Measurements from ENCODE around the gene TMEM72. TPM values are rescaled to one million over a fixed set of nuclear protein-coding genes. Genes with fewer than 3 reads are reported as not detected.

The TMEM72 gene
- total and polyA plus RNA-seq, 2 experiments from 2014 or later = not detected

DNA sequence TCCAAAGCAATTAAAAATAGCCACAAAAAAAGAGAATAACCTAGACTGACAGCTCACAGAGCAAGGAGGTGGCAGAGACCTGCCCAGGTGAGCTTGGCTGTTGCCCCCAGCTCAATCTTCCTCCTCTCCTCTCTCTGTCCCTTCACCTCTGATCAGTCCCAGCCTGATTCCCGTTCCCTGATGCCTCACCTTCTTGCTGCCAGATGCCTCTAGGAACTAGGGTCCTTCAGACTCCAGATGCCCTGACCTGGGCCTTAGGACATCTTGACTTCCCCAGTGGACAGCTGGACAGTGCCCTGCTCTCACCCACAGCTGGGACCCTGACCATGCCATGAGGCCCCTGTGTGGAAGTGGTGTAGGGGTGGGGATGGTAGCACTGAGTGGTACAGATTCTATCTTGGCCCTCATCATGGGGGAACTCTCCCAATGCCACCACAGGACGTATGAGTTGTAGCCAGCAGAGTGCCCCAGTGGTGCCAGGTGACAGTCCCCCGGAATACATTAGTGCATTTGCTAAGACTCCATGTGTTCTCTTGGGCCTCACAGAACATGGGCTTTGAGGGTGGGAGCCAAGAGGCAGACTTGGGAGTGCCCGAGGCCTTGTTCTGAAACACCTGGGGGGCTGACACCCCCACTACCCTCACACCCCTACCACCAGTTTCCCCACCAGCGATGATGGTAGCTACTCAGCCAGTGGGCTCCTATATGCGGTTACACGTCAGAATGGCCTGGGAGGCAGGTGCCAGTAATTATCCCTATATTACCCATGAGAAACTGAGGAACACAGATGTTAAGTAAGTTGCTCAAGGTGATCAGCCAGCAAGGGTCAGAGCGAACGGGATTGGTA lies 65.4 kb downstream of the TMEM72 start:
- H3K4me1 ChIP-seq (ENCODE audit: insufficient read depth) = peaks cover 50% of the 10 kb centered on the region
- ATAC-seq = no peak
- no peak overlapping the region for H3K4me3 ChIP-seq
- no peak overlapping the region; the same call in 1 of the 2 replicates for H3K4me2 ChIP-seq
- H3K36me3 ChIP-seq (ENCODE audit: insufficient read depth) = no peaks in the 10 kb centered on the region
- H3K27ac ChIP-seq (ENCODE audit: low read depth) = no peak overlapping the region
- no peaks in the 10 kb centered on the region for H3K9me2 ChIP-seq (ENCODE audit: insufficient read depth)
- H3F3A ChIP-seq (replicated peaks; ENCODE audit: low read depth) = no peaks in the 10 kb centered on the region
- Mint-ChIP-seq H3K4me1 (peaks cover 65% of the 10 kb centered on the region), H3K36me3 (ENCODE audit: low read depth) (peaks cover 11% of the 10 kb centered on the region), H3K9me3 (no peaks in the 10 kb centered on the region), H3K27ac (no peak overlapping the region), H3K4me3 (no peak overlapping the region; the same call in 2 of the 3 replicates), H3K27me3 (ENCODE audit: insufficient read depth, low read depth, poor library complexity) (peaks cover 18% of the 10 kb centered on the region)
- DNase-seq (ENCODE audit: low spot score) = no peak
- no peaks in the 10 kb centered on the region for H3K27me3 ChIP-seq (ENCODE audit: insufficient read depth)
- TF ChIP-seq, protein P1, sequence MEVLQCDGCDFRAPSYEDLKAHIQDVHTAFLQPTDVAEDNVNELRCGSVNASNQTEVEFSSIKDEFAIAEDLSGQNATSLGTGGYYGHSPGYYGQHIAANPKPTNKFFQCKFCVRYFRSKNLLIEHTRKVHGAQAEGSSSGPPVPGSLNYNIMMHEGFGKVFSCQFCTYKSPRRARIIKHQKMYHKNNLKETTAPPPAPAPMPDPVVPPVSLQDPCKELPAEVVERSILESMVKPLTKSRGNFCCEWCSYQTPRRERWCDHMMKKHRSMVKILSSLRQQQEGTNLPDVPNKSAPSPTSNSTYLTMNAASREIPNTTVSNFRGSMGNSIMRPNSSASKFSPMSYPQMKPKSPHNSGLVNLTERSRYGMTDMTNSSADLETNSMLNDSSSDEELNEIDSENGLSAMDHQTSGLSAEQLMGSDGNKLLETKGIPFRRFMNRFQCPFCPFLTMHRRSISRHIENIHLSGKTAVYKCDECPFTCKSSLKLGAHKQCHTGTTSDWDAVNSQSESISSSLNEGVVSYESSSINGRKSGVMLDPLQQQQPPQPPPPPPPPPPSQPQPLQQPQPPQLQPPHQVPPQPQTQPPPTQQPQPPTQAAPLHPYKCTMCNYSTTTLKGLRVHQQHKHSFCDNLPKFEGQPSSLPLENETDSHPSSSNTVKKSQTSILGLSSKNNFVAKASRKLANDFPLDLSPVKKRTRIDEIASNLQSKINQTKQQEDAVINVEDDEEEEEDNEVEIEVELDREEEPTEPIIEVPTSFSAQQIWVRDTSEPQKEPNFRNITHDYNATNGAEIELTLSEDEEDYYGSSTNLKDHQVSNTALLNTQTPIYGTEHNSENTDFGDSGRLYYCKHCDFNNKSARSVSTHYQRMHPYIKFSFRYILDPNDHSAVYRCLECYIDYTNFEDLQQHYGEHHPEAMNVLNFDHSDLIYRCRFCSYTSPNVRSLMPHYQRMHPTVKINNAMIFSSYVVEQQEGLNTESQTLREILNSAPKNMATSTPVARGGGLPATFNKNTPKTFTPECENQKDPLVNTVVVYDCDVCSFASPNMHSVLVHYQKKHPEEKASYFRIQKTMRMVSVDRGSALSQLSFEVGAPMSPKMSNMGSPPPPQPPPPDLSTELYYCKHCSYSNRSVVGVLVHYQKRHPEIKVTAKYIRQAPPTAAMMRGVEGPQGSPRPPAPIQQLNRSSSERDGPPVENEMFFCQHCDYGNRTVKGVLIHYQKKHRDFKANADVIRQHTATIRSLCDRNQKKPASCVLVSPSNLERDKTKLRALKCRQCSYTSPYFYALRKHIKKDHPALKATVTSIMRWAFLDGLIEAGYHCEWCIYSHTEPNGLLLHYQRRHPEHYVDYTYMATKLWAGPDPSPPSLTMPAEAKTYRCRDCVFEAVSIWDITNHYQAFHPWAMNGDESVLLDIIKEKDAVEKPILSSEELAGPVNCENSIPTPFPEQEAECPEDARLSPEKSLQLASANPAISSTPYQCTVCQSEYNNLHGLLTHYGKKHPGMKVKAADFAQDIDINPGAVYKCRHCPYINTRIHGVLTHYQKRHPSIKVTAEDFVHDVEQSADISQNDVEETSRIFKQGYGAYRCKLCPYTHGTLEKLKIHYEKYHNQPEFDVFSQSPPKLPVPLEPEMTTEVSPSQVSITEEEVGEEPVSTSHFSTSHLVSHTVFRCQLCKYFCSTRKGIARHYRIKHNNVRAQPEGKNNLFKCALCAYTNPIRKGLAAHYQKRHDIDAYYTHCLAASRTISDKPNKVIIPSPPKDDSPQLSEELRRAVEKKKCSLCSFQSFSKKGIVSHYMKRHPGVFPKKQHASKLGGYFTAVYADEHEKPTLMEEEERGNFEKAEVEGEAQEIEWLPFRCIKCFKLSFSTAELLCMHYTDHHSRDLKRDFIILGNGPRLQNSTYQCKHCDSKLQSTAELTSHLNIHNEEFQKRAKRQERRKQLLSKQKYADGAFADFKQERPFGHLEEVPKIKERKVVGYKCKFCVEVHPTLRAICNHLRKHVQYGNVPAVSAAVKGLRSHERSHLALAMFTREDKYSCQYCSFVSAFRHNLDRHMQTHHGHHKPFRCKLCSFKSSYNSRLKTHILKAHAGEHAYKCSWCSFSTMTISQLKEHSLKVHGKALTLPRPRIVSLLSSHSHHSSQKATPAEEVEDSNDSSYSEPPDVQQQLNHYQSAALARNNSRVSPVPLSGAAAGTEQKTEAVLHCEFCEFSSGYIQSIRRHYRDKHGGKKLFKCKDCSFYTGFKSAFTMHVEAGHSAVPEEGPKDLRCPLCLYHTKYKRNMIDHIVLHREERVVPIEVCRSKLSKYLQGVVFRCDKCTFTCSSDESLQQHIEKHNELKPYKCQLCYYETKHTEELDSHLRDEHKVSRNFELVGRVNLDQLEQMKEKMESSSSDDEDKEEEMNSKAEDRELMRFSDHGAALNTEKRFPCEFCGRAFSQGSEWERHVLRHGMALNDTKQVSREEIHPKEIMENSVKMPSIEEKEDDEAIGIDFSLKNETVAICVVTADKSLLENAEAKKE (CRISPR knock-in tag; IDR thresholded peaks at IDR 0.05) = no peak
- TF ChIP-seq, protein P2, sequence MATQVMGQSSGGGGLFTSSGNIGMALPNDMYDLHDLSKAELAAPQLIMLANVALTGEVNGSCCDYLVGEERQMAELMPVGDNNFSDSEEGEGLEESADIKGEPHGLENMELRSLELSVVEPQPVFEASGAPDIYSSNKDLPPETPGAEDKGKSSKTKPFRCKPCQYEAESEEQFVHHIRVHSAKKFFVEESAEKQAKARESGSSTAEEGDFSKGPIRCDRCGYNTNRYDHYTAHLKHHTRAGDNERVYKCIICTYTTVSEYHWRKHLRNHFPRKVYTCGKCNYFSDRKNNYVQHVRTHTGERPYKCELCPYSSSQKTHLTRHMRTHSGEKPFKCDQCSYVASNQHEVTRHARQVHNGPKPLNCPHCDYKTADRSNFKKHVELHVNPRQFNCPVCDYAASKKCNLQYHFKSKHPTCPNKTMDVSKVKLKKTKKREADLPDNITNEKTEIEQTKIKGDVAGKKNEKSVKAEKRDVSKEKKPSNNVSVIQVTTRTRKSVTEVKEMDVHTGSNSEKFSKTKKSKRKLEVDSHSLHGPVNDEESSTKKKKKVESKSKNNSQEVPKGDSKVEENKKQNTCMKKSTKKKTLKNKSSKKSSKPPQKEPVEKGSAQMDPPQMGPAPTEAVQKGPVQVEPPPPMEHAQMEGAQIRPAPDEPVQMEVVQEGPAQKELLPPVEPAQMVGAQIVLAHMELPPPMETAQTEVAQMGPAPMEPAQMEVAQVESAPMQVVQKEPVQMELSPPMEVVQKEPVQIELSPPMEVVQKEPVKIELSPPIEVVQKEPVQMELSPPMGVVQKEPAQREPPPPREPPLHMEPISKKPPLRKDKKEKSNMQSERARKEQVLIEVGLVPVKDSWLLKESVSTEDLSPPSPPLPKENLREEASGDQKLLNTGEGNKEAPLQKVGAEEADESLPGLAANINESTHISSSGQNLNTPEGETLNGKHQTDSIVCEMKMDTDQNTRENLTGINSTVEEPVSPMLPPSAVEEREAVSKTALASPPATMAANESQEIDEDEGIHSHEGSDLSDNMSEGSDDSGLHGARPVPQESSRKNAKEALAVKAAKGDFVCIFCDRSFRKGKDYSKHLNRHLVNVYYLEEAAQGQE (IDR thresholded peaks at IDR 0.05; ENCODE audit: unreplicated experiment) = no peak
- TF ChIP-seq ZNF114 (CRISPR knock-in tag; IDR thresholded peaks at IDR 0.05) (no peak), NANOG (IDR thresholded peaks at IDR 0.05; ENCODE audit: borderline replicate concordance) (no peak)
- H2AFZ ChIP-seq = no peak overlapping the region
- no peaks in the 10 kb centered on the region for H4K20me1 ChIP-seq (replicated peaks; ENCODE audit: insufficient read depth)
- no peaks in the 10 kb centered on the region for H3K79me2 ChIP-seq (replicated peaks; ENCODE audit: insufficient read depth)

All from GM23338 (cell line).